ENCODE results near the gene NPB. TPM values are rescaled to one million over a fixed set of nuclear protein-coding genes. Genes with fewer than 3 reads are reported as not detected.
"Not testable (repeated sequence)": the region's sequence is repeated elsewhere in the genome, so short reads cannot be mapped to it uniquely, and the experiment has no call there.

NPB gene
- total RNA-seq, 8 experiments from 2014 or later = 0.15 to 0.92 (median 0.43) TPM; not detected in 1

DNA sequence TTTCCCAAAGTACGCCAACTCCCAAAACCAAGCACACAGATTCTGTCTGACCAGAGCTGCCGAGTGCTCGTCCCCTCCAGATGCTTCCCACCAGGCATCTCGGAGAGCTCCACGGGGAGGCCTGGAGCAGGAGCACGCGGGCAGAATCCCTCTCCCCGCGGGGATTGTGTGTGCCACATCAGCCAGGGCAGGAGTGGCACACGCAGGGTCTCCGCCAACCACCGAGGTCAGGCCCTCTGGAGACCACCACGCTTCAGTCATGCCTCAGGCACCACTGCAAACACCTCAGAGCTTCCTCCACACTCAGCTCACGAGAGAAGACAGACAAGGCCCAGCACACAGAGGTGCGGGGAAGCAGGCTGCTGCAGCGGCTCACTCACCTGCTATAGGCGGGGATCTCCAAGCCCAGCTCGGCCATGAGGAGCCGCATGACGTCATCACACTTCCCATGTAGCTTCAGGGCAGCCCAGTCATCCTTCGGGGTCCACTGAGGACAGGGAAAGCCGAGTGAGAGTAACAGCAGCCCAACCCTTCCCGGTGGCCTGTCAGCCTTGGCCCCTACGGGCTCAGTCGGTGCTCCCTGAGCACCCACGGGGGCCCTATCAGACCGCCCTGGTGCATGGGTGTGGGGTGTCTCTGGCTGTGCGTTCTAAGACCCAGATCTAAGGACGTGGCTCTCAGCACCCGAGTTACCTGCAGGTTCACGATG lies 11.5 kb downstream of the NPB start:
- H3K4me3 ChIP-seq = no peak overlapping the region
- peaks cover 17 to 21% of the 10 kb centered on the region in 2 donors for H3K4me1 ChIP-seq (replicated peaks in 1 of 2)
- WGBS, 10 experiments = 80 to 100% (median 92%) methylated on average over 1 to 13 of the region's 31 CpGs; no CpG with 5 or more reads in 4 of the 10 experiments
- in situ Hi-C loops (cut with MboI; ENCODE audit: low pct_unique_long_range_greater_than_20kb in 2 of 9, low sequenced_read_pairs in 9 of 9, unreplicated experiment in 9 of 9) = no loop called here
- ATAC-seq (replicated peaks in 6 of 8) = no peak
- H3K27ac ChIP-seq = no peak overlapping the region

DNA sequence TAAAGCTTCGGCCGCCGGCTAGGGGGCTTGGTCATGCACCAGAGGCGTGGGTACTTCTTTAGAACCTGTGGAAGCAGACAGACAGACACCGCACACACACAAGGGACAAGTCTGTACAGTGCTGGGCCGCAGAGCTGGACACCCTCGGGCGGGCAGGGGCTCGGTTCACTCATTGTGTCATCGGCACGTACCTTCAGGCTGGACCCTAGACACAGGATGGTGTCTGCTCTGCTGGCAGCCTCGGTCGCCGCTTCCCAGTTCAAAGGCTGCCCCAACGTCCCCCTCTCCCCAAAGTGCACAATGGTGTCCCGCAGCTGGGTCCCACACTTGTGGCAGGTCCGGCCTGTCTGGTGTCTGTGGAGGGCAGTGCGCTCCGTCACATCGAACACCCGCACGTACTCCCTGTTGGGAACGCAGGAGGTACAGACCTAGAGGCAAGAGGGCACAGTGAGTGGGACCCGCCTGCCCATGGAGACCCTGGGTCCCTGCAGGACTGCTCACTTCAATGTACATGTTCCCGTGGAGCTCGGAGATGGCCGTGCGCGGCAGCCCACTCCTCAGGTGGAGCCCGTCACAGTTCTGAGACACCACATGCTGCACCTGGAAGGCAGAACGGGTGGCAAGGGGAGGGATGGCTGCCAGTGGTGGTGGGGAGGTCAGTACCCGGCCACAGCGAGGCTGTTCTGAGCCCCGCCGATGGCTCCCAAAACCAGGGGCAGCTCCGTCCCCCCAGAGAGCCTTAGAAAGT lies 12.2 kb downstream of the NPB start:
- no peak overlapping the region for H3K4me3 ChIP-seq
- peaks cover 17 to 21% of the 10 kb centered on the region in 2 donors for H3K4me1 ChIP-seq (replicated peaks in 1 of 2)
- H3K27ac ChIP-seq = no peak overlapping the region
- WGBS, 10 experiments = 80 to 100% (median 97%) methylated on average over 1 to 19 of the region's 36 CpGs; no CpG with 5 or more reads in 6 of the 10 experiments
- in situ Hi-C loops (cut with MboI; ENCODE audit: low pct_unique_long_range_greater_than_20kb in 2 of 9, low sequenced_read_pairs in 9 of 9, unreplicated experiment in 9 of 9) = no loop called here
- no peak for ATAC-seq (replicated peaks in 6 of 8)

GRCh38 chr17:81915331-81915730 lies 13.3 kb downstream of the NPB start:
- 83 to 100% (median 95%) methylated on average over 1 to 3 of the region's 12 CpGs; no CpG with 5 or more reads in 6 of the 10 experiments for WGBS, 10 experiments
- no peak overlapping the region for H3K4me3 ChIP-seq

DNA sequence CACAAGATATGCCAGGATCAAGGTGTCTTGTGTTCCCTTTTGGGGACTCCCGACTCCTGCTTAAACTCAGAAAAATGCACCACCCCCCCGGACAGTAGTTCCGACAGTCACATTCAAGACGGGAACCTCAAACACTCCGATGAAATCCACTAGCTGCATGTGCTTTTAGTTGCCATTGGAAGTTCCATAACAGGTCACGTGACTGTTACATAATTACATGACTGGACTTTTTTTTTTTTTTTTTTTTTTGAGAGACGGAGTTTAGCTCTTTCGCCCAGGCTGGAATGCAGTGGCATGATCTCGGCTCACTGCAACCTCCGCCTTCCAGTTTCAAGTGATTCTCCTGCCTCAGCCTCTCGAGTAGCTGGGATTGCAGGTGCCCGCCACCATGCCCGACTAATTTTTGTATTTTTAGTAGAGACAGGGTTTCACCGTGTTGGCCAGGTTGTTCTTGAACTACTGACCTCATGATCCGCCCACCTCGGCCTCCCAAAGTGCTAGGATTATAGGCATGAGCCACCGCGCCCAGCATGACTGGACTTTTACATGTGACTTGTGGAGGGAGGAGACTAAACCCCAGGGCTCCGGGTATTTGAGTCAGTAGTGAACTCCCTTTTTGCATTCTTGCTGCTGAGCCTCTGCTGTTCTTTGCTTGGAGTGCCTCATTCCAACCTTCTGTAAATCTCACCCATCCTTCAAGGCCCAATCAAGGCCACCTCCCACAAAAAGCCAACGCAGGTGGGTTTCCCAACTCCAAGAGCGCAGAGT lies 14.4 kb downstream of the NPB start:
- in situ Hi-C loops (cut with MboI; ENCODE audit: low pct_unique_long_range_greater_than_20kb in 2 of 9, low sequenced_read_pairs in 9 of 9, unreplicated experiment in 9 of 9) = no loop called here
- WGBS, 10 experiments = 42 to 89% (median 78%) methylated on average over 3 to 13 of the region's 21 CpGs; no CpG with 5 or more reads in 1 of the 10 experiments
- Histone ChIP-seq H3K4me3 (peak overlapping the region in 2 of 5 donors; percentile 65 to 85), H3K4me1 (replicated peaks in 1 of 2) (peaks cover 11 to 13% of the 10 kb centered on the region in 2 donors), H3K27ac (no peak overlapping the region)
- ATAC-seq (replicated peaks in 6 of 8) = peak in 3 of 8 experiments; percentile 71 to 81 (median 72)

More at GRCh38 chr17:81915331-81915730, 13.3 kb downstream of the NPB start:
- no peak for ATAC-seq (replicated peaks in 6 of 8)
- Histone ChIP-seq H3K4me1 (replicated peaks in 1 of 2) (peaks cover 11 to 15% of the 10 kb centered on the region in 2 donors), H3K27ac (no peak overlapping the region)
- in situ Hi-C loops (cut with MboI; ENCODE audit: low pct_unique_long_range_greater_than_20kb in 2 of 9, low sequenced_read_pairs in 9 of 9, unreplicated experiment in 9 of 9) = no loop called here

DNA sequence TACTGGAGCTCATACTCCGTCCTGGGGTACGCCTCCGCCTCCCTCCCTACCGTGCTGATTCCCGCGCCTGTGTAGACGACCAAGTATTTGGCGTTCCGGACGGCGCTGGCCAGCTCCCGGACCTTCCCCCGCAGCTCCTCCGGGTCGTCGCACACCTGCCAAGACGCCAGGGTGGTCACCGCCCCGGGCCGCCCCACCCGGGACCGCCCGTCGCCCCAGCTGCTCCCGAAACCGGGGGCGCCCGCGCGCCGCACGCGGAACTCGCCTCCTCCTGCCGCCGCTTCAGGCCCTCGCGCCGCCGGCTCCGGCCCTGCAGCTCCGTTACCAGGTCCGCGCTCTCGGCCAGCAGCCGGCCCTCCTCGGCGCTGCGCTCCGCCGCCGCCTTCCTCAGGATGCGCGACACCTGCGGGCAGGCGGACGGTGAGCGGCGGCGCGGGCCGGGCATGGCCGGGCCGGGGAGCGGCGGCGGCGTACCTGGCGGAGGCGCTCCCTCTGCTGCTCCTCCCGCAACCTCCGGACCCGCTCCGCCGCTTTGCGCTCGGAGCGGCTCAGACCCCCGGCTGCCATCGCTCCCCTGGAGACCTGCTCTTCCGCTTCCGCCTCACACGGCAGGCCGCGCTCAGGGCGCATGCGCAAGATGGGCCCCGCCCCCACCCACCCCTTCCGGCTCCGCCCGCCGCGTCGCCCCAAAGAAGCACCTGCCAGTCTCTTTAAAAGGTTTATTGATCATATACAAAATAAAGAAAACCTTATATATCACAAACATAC lies 15.7 kb downstream of the NPB start, which contains the start of gene SIRT7:
SIRT7 (minus strand) TSS at position 612 of the 768 bp plus-strand sequence; CDS start at position 567, 45 bp downstream.
- ATAC-seq (replicated peaks in 6 of 8) = peak; percentile 30 to 82 (median 75)
- Histone ChIP-seq H3K4me3 (peak within 1 kb of the TSS; percentile 65 to 85 (median 75)), H3K27ac (peak within 1 kb of the TSS; percentile 75 to 87), H3K4me1 (replicated peaks in 1 of 2) (peaks cover 13% of the 10 kb centered on the region in 2 donors)
- 0 to 3% (median 0%) methylated on average over 1 to 6 of the region's 94 CpGs; no CpG with 5 or more reads in 5 of the 10 experiments for WGBS, 10 experiments
- in situ Hi-C loops (cut with MboI; ENCODE audit: low pct_unique_long_range_greater_than_20kb in 2 of 9, low sequenced_read_pairs in 9 of 9, unreplicated experiment in 9 of 9) = no loop called here

DNA sequence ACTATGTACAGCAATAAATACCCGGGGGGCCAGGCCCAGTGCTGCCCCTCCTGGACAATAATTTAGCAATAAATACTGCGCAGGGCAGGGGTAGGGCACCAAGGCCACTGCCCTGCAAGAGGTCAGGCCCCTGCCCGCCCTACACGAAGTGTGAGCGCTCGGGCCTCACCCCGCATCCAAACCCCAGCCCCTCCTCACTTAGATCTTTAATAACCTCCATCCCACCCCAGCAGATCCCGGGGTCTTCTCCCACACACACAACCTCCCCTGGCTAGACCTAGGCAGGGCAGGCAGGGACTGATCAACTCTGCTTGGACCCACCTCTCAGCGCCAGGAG lies 16.3 kb downstream of the NPB start:
- Histone ChIP-seq H3K4me1 (replicated peaks in 1 of 2) (peaks cover 18% of the 10 kb centered on the region in 2 donors), H3K4me3 (peak overlapping the region; percentile 65 to 85 (median 75)), H3K27ac (peak overlapping the region; percentile 75 to 87)
- peak in 6 of 8 experiments; percentile 28 to 44 (median 40) for ATAC-seq (replicated peaks in 6 of 8)
- in situ Hi-C loops (cut with MboI; ENCODE audit: low pct_unique_long_range_greater_than_20kb in 2 of 9, low sequenced_read_pairs in 9 of 9, unreplicated experiment in 9 of 9) = not testable (repeated sequence)
- 23 to 80% methylated on average over 1 to 4 of the region's 9 CpGs; no CpG with 5 or more reads in 8 of the 10 experiments for WGBS, 10 experiments

DNA sequence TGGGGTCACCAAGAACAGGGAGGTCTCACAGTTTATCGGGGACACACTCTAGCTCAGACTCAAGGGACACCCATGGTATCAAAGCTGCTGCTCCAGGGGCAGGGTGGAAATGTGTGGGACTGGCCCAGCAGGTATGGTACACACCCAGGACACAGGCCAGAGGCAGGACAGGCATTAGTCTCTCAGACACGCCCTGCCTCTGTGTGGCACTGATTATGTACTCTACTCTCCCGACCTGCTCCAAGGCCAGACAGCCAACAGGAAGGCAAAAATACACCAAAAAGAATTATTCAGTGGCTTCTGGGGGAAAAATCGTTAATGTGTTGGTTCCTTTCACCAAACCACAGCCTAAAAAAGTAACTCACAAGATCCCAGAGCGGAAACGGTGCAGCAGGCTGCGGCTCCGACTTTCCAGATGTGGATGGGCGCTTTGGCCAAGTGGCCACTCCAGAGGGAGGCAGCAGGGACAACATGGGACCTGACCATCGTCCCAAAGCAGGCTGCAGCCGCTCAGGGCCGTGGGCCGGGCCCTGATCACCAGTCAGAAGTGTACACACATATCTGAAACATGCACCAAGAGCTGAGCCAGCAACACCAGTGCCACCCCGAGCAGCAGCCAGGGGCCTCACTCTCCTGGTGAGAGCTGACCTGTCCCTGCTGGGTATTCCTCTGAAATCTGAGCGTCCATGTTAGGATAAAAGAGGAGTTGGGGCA lies 17.0 kb downstream of the NPB start:
- H3K4me1 ChIP-seq (replicated peaks in 1 of 2) = peaks cover 25% of the 10 kb centered on the region in 2 donors
- H3K27ac ChIP-seq = no peak overlapping the region
- 25 to 94% (median 81%) methylated on average over 1 to 5 of the region's 15 CpGs; no CpG with 5 or more reads in 3 of the 10 experiments for WGBS, 10 experiments
- in situ Hi-C loops (cut with MboI; ENCODE audit: low pct_unique_long_range_greater_than_20kb in 2 of 9, low sequenced_read_pairs in 9 of 9, unreplicated experiment in 9 of 9) = no loop called here
- ATAC-seq (replicated peaks in 6 of 8) = no peak
- H3K4me3 ChIP-seq = no peak overlapping the region

- Histone ChIP-seq H3K4me1 (replicated peaks in 1 of 2) (peaks cover 37 to 38% of the 10 kb centered on the region in 2 donors), H3K4me3 (no peak overlapping the region), H3K27ac (no peak overlapping the region)
- no peak for ATAC-seq (replicated peaks in 6 of 8)
- in situ Hi-C loops (cut with MboI; ENCODE audit: low pct_unique_long_range_greater_than_20kb in 2 of 9, low sequenced_read_pairs in 9 of 9, unreplicated experiment in 9 of 9) = no loop called here
- WGBS, 10 experiments = 72 to 99% (median 90%) methylated on average over 1 to 12 of the region's 33 CpGs
Measured at GRCh38 chr17:81920612-81921536, 18.8 kb downstream of the NPB start.

GRCh38 chr17:81921537-81921862 lies 19.5 kb downstream of the NPB start:
- Histone ChIP-seq H3K27ac (no peak overlapping the region), H3K4me1 (replicated peaks in 1 of 2) (peaks cover 41 to 44% of the 10 kb centered on the region in 2 donors), H3K4me3 (no peak overlapping the region)
- ATAC-seq (replicated peaks in 6 of 8) = no peak
- 69 to 100% (median 95%) methylated on average over 2 to 3 of the region's 3 CpGs for whole genome bisulfite sequencing, 10 experiments
- in situ Hi-C loops (cut with MboI; ENCODE audit: low pct_unique_long_range_greater_than_20kb in 2 of 9, low sequenced_read_pairs in 9 of 9, unreplicated experiment in 9 of 9) = no loop called here

GRCh38 chr17:81921996-81922565 lies 20.0 kb downstream of the NPB start:
- ATAC-seq (replicated peaks in 6 of 8) = no peak
- H3K4me1 ChIP-seq (replicated peaks in 1 of 2) = peaks cover 37 to 39% of the 10 kb centered on the region in 2 donors
- H3K4me3 ChIP-seq = no peak overlapping the region
- no peak overlapping the region for H3K27ac ChIP-seq
- in situ Hi-C loops (cut with MboI; ENCODE audit: low pct_unique_long_range_greater_than_20kb in 2 of 9, low sequenced_read_pairs in 9 of 9, unreplicated experiment in 9 of 9) = no loop called here
- WGBS, 10 experiments = 20 to 100% (median 91%) methylated on average over 1 to 17 of the region's 23 CpGs; no CpG with 5 or more reads in 6 of the 10 experiments

All from motor neuron (in vitro differentiated cells).